T-cell (primary cell): ENCODE data around the gene SPATA12. TPM values are rescaled to one million over a fixed set of nuclear protein-coding genes. Genes with fewer than 3 reads are reported as not detected.

Experiments
- ATAC-seq, 4 experiments: fragments of 200-7000 bp in 3 of 4; fragments of 150-1000 bp in 1 of 4; cut with Tn5 transposase; replicated peaks in 1 of 4; 1 replicate in 3 of 4; 2 replicates in 1 of 4; pipeline ENCODE4 v1.10.0; 2021; ENCODE audit warnings: moderate library complexity in 3 of 4, mild to moderate bottlenecking in 2 of 4, moderate number of reproducible peaks in 1 of 4
- CTCF ChIA-PET, 2 donors: fragments of 300-600 bp; sonication (Branson Sonifier 250); formaldehyde crosslinking; loops; one replicate each; lab custom pipeline; 2022; ENCODE audit warnings: antibody characterized with exemption in 2 of 2; lab: Charles Lee
- POLR2A ChIA-PET, 2 donors: fragments of 300-600 bp; sonication (Branson Sonifier 250); formaldehyde crosslinking; loops; one replicate each; lab custom pipeline; 2022; ENCODE audit warnings: antibody characterized with exemption in 2 of 2; lab: Charles Lee
- DNase-seq, 35 experiments: peaks; one replicate each; pipeline versions ENCODE4 v3.0.0 to v3.0.0-alpha.2; 2013 to 2023
- H3K27ac ChIP-seq: one replicate; pipeline ENCODE4 v1.5.1; 2013; ENCODE audit warnings: low read length
- H3K27me3 ChIP-seq, 2 experiments: replicated peaks in 1 of 2; 1 replicate in 1 of 2; 2 replicates in 1 of 2; pipeline versions ENCODE4 v1.6.1 to v1.7.0; 2013; ENCODE audit warnings: low read length in 1 of 2, mixed read lengths in 1 of 2; ENCODE audit not compliant: control insufficient read depth in 2 of 2, insufficient read depth in 2 of 2; ENCODE audit errors: extremely low read depth in 1 of 2
- H3K36me3 ChIP-seq, 2 donors: 1 replicate in 1 of 2; 2 replicates in 1 of 2; pipeline versions ENCODE4 v1.6.1 to v1.7.0; 2013; ENCODE audit warnings: low read length in 1 of 2; ENCODE audit not compliant: control insufficient read depth in 2 of 2, insufficient read depth in 1 of 2; ENCODE audit errors: extremely low read depth in 1 of 2
- H3K4me1 ChIP-seq, 2 experiments: 1 replicate in 1 of 2; 2 replicates in 1 of 2; pipeline versions ENCODE4 v1.6.1 to v1.7.0; 2013; ENCODE audit warnings: low read length in 2 of 2, mixed read lengths in 1 of 2; ENCODE audit not compliant: insufficient read depth in 2 of 2, control insufficient read depth in 1 of 2; ENCODE audit errors: extremely low read depth in 1 of 2
- H3K4me3 ChIP-seq, 2 donors: 1 replicate in 1 of 2; 2 replicates in 1 of 2; pipeline versions ENCODE4 v1.5.1 to v1.7.0; 2013; ENCODE audit warnings: mild to moderate bottlenecking in 2 of 2, low read length in 1 of 2, moderate library complexity in 1 of 2; ENCODE audit not compliant: control insufficient read depth in 1 of 2; ENCODE audit errors: extremely low read depth in 1 of 2
- H3K9me3 ChIP-seq: 2 replicates; pipeline ENCODE4 v1.7.0; 2013
- H3K27ac Mint-ChIP-seq, 2 donors: one replicate each; pipeline ENCODE4 v1.8.0; 2020 to 2021; ENCODE audit warnings: mild to moderate bottlenecking in 2 of 2, mixed read lengths in 2 of 2
- H3K27me3 Mint-ChIP-seq, 2 donors: one replicate each; pipeline ENCODE4 v1.8.0; 2021 to 2022; ENCODE audit warnings: mixed read lengths in 2 of 2
- H3K36me3 Mint-ChIP-seq: one replicate; pipeline ENCODE4 v1.8.0; 2021; ENCODE audit warnings: mixed read lengths
- H3K4me1 Mint-ChIP-seq, 3 donors: one replicate each; pipeline ENCODE4 v1.8.0; 2020 to 2022; ENCODE audit warnings: mixed read lengths in 3 of 3, mild to moderate bottlenecking in 1 of 3
- H3K4me3 Mint-ChIP-seq, 3 donors: one replicate each; pipeline ENCODE4 v1.8.0; 2020 to 2022; ENCODE audit warnings: mild to moderate bottlenecking in 3 of 3, mixed read lengths in 3 of 3, moderate library complexity in 3 of 3
- H3K9me3 Mint-ChIP-seq, 3 donors: one replicate each; pipeline ENCODE4 v1.8.0; 2020 to 2022; ENCODE audit warnings: mixed read lengths in 3 of 3
- WGBS: methylation state at CpG from one replicate; pipeline ENCODE4 v1.1.5; 2013; ENCODE audit warnings: missing lambda C conversion rate; ENCODE audit not compliant: insufficient coverage; 5-methylcytosine and 5-hydroxymethylcytosine counted together
- total RNA-seq, 35 experiments: library from RNA in 6 of 35; stranded (reverse) in 6 of 35; fragments of 120-200 nt in 1 of 35; gene quantifications; one replicate each; pipeline versions ENCODE4 v1.2.1 to v1.2.4 and lab custom pipeline; 2013 to 2026

Gene SPATA12
- total RNA-seq, 5 donors from 2014 or later (not counting 1 experiment from before 2014, with no cell fraction given): not detected

DNA sequence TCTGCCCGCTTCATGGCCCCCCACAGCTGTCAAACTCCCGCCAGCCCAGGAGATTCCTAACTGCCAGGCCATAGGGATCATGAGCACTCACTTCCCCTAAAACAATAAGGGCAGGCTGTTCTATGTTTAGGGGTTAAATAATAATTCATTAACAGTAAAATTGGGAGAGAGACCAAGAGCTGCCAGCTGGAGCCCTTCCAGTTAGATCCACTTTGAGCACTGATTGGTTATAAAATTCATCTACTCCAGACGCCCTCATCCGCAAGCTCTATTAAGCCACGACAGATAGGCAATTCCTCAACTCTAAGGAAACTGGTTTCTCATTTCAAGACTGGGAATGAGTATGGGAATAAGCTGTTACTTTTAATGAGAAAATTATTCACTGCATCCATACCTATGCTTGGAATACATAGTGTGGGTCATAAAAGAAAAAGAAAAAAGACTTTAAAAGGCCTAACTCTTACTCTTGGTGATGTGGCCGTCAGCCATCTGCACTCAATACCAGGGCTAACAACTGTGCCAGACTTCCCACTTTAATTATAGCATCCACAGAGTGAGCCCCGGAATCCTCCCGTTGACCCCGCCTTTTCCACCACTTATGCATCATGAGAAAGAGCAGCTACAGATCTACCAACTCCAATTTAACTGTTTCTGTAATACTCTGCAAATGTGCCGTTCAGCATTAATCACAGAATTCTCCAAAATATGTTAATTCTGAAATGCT, 60.1 kb downstream of the SPATA12 start:
- DNase-seq (no peak), ATAC-seq (no peak)
- Mint-ChIP-seq H3K27ac (no peak overlapping the region), H3K36me3 (no peaks in the 10 kb centered on the region), H3K4me1 (no peaks in the 10 kb centered on the region), H3K27me3 (peaks cover 17 to 19% of the 10 kb centered on the region in 2 donors), H3K4me3 (no peak overlapping the region), H3K9me3 (no peaks in the 10 kb centered on the region)
- WGBS: 90% methylated on average over 2 of the region's 10 CpGs
- H3K4me3 ChIP-seq: no peak overlapping the region
- POLR2A ChIA-PET: no interaction called here
- CTCF ChIA-PET: no interaction called here
- no peaks in the 10 kb centered on the region for H3K4me1 ChIP-seq
- H3K27me3 ChIP-seq: peaks cover 0 to 13% of the 10 kb centered on the region in 2 experiments
- no peak overlapping the region for H3K27ac ChIP-seq
- no peaks in the 10 kb centered on the region for H3K9me3 ChIP-seq
- no peaks in the 10 kb centered on the region for H3K36me3 ChIP-seq

Other genes with a start within 250 kb of the SPATA12 start
- gene IL17RD, start 104.7 kb downstream of the SPATA12 start, total RNA-seq: under 1 TPM in 4 of 5 donors, not detected in 1; 0.05 to 0.38 (median 0.10) TPM
- under 1 TPM in 1 of 5 donors, not detected in 4; 0.49 TPM for gene HESX1, start 139.3 kb downstream of the SPATA12 start, total RNA-seq
- gene APPL1, start 167.1 kb downstream of the SPATA12 start, total RNA-seq: 10 to 100 TPM; 23.4 to 30.9 (median 26.8) TPM
- not detected for gene ASB14, start 232.0 kb downstream of the SPATA12 start, total RNA-seq